Measurements from ENCODE around the gene MREG.
"Not testable (repeated sequence)": the region's sequence is repeated elsewhere in the genome, so short reads cannot be mapped to it uniquely, and the experiment has no call there.

Gene MREG

GRCh38 chr2:215973954-215974699 is 39.2 kb downstream of the MREG start:
- H3K79me2 ChIP-seq (ENCODE audit: control insufficient read depth, insufficient read depth, low read length, poor library complexity) = peaks cover 2% of the 10 kb centered on the region
- H4K8ac ChIP-seq (ENCODE audit: low read depth, low read length) = no peak overlapping the region
- H3K4ac ChIP-seq (ENCODE audit: low read depth, low read length) = no peak overlapping the region
- H3K23ac ChIP-seq (ENCODE audit: low read length) = no peak overlapping the region
- H3K18ac ChIP-seq (ENCODE audit: low read length) = no peak overlapping the region
- WGBS (ENCODE audit: extremely low coverage, insufficient coverage, insufficient read length) = no CpG with 5 or more reads among the region's 6 CpGs
- H3K9me3 ChIP-seq (ENCODE audit: insufficient read depth, low read depth, low read length) = no peaks in the 10 kb centered on the region
- H3K79me1 ChIP-seq (ENCODE audit: low read length) = peaks cover 2% of the 10 kb centered on the region
- no peak overlapping the region for H3K14ac ChIP-seq (ENCODE audit: low read length)
- no peak overlapping the region for H2BK12ac ChIP-seq (ENCODE audit: low read length)
- H4K12ac ChIP-seq (ENCODE audit: low read depth, low read length) = no peak overlapping the region
- no peak overlapping the region for H3K9ac ChIP-seq (ENCODE audit: low read length)
- H3K4me1 ChIP-seq (ENCODE audit: control insufficient read depth in 1 of 2, insufficient read depth in 2 of 2, low read length in 2 of 2) = peaks cover 12% of the 10 kb centered on the region in 2 experiments
- DNase-seq = peak; percentile 14 to 55
- no peak overlapping the region for H2AFZ ChIP-seq (ENCODE audit: insufficient read depth, low read length, poor library complexity)
- H3K27me3 ChIP-seq (ENCODE audit: insufficient read depth, low read length) = no peaks in the 10 kb centered on the region
- no peak overlapping the region for H2AK5ac ChIP-seq (ENCODE audit: low read length)
- no peak overlapping the region for H3K4me3 ChIP-seq (ENCODE audit: low read depth, low read length)
- H3K36me3 ChIP-seq (ENCODE audit: control insufficient read depth in 1 of 2, insufficient read depth in 2 of 2, low read length in 2 of 2) = no peaks in the 10 kb centered on the region
- H2BK120ac ChIP-seq (ENCODE audit: insufficient read depth, low read length, poor library complexity) = no peak overlapping the region
- no peak overlapping the region for H3K4me2 ChIP-seq (ENCODE audit: low read length)
- no peak overlapping the region for H2BK5ac ChIP-seq (ENCODE audit: low read depth, low read length, poor library complexity)
- H4K91ac ChIP-seq (ENCODE audit: low read depth, low read length) = no peak overlapping the region
- no peak overlapping the region for H3K27ac ChIP-seq (ENCODE audit: low read depth, low read length)

GRCh38 chr2:215973145-215973792 is 40.1 kb downstream of the MREG start:
- no peak overlapping the region for H3K27ac ChIP-seq (ENCODE audit: low read depth, low read length)
- peaks cover 2% of the 10 kb centered on the region for H3K79me2 ChIP-seq (ENCODE audit: control insufficient read depth, insufficient read depth, low read length, poor library complexity)
- no peak overlapping the region for H4K12ac ChIP-seq (ENCODE audit: low read depth, low read length)
- DNase-seq = no peak
- no peak overlapping the region for H2AFZ ChIP-seq (ENCODE audit: insufficient read depth, low read length, poor library complexity)
- H2BK12ac ChIP-seq (ENCODE audit: low read length) = no peak overlapping the region
- H3K4ac ChIP-seq (ENCODE audit: low read depth, low read length) = no peak overlapping the region
- H3K4me1 ChIP-seq (ENCODE audit: control insufficient read depth in 1 of 2, insufficient read depth in 2 of 2, low read length in 2 of 2) = peaks cover 12% of the 10 kb centered on the region in 2 experiments
- no peaks in the 10 kb centered on the region for H3K36me3 ChIP-seq (ENCODE audit: control insufficient read depth in 1 of 2, insufficient read depth in 2 of 2, low read length in 2 of 2)
- H2BK5ac ChIP-seq (ENCODE audit: low read depth, low read length, poor library complexity) = no peak overlapping the region
- H3K9me3 ChIP-seq (ENCODE audit: insufficient read depth, low read depth, low read length) = no peaks in the 10 kb centered on the region
- H3K14ac ChIP-seq (ENCODE audit: low read length) = no peak overlapping the region
- H3K79me1 ChIP-seq (ENCODE audit: low read length) = peaks cover 2% of the 10 kb centered on the region
- no peak overlapping the region for H2BK120ac ChIP-seq (ENCODE audit: insufficient read depth, low read length, poor library complexity)
- no peak overlapping the region for H2AK5ac ChIP-seq (ENCODE audit: low read length)
- no peak overlapping the region for H3K4me3 ChIP-seq (ENCODE audit: low read depth, low read length)
- peak overlapping the region; percentile 29 for H3K4me2 ChIP-seq (ENCODE audit: low read length)
- WGBS (ENCODE audit: extremely low coverage, insufficient coverage, insufficient read length) = no CpG with 5 or more reads among the region's 7 CpGs
- no peak overlapping the region for H3K18ac ChIP-seq (ENCODE audit: low read length)
- no peak overlapping the region for H4K8ac ChIP-seq (ENCODE audit: low read depth, low read length)
- no peak overlapping the region for H3K23ac ChIP-seq (ENCODE audit: low read length)
- no peak overlapping the region for H3K9ac ChIP-seq (ENCODE audit: low read length)
- no peak overlapping the region for H4K91ac ChIP-seq (ENCODE audit: low read depth, low read length)
- no peaks in the 10 kb centered on the region for H3K27me3 ChIP-seq (ENCODE audit: insufficient read depth, low read length)

GRCh38 chr2:215971671-215972070 is 41.7 kb downstream of the MREG start:
- H2BK5ac ChIP-seq (ENCODE audit: low read depth, low read length, poor library complexity) = no peak overlapping the region
- peaks cover 12% of the 10 kb centered on the region in 2 experiments for H3K4me1 ChIP-seq (ENCODE audit: control insufficient read depth in 1 of 2, insufficient read depth in 2 of 2, low read length in 2 of 2)
- no peak overlapping the region for H3K4me2 ChIP-seq (ENCODE audit: low read length)
- no peak overlapping the region for H2BK120ac ChIP-seq (ENCODE audit: insufficient read depth, low read length, poor library complexity)
- H3K9me3 ChIP-seq (ENCODE audit: insufficient read depth, low read depth, low read length) = no peaks in the 10 kb centered on the region
- no peak overlapping the region for H3K23ac ChIP-seq (ENCODE audit: low read length)
- H3K27me3 ChIP-seq (ENCODE audit: insufficient read depth, low read length) = no peaks in the 10 kb centered on the region
- H3K36me3 ChIP-seq (ENCODE audit: control insufficient read depth in 1 of 2, insufficient read depth in 2 of 2, low read length in 2 of 2) = no peaks in the 10 kb centered on the region
- no peak overlapping the region for H4K8ac ChIP-seq (ENCODE audit: low read depth, low read length)
- WGBS (ENCODE audit: extremely low coverage, insufficient coverage, insufficient read length) = no CpG with 5 or more reads among the region's 5 CpGs
- H4K91ac ChIP-seq (ENCODE audit: low read depth, low read length) = no peak overlapping the region
- peaks cover 2% of the 10 kb centered on the region for H3K79me1 ChIP-seq (ENCODE audit: low read length)
- no peak overlapping the region for H3K9ac ChIP-seq (ENCODE audit: low read length)
- H3K27ac ChIP-seq (ENCODE audit: low read depth, low read length) = no peak overlapping the region
- H3K4ac ChIP-seq (ENCODE audit: low read depth, low read length) = no peak overlapping the region
- no peak overlapping the region for H3K18ac ChIP-seq (ENCODE audit: low read length)
- H2BK12ac ChIP-seq (ENCODE audit: low read length) = no peak overlapping the region
- peaks cover 2% of the 10 kb centered on the region for H3K79me2 ChIP-seq (ENCODE audit: control insufficient read depth, insufficient read depth, low read length, poor library complexity)
- no peak overlapping the region for H3K4me3 ChIP-seq (ENCODE audit: low read depth, low read length)
- no peak overlapping the region for H2AK5ac ChIP-seq (ENCODE audit: low read length)
- H2AFZ ChIP-seq (ENCODE audit: insufficient read depth, low read length, poor library complexity) = no peak overlapping the region
- H3K14ac ChIP-seq (ENCODE audit: low read length) = no peak overlapping the region
- DNase-seq = peak; percentile 10 to 49
- no peak overlapping the region for H4K12ac ChIP-seq (ENCODE audit: low read depth, low read length)

GRCh38 chr2:215970894-215971293 is 42.5 kb downstream of the MREG start:
- not testable (repeated sequence) for H3K79me2 ChIP-seq (ENCODE audit: control insufficient read depth, insufficient read depth, low read length, poor library complexity); H3K79me1 ChIP-seq (ENCODE audit: low read length); H3K18ac ChIP-seq (ENCODE audit: low read length); H2BK12ac ChIP-seq (ENCODE audit: low read length); H2BK120ac ChIP-seq (ENCODE audit: insufficient read depth, low read length, poor library complexity); H2AK5ac ChIP-seq (ENCODE audit: low read length); H3K23ac ChIP-seq (ENCODE audit: low read length); H3K27ac ChIP-seq (ENCODE audit: low read depth, low read length); H3K9ac ChIP-seq (ENCODE audit: low read length); H2AFZ ChIP-seq (ENCODE audit: insufficient read depth, low read length, poor library complexity); H3K4me3 ChIP-seq (ENCODE audit: low read depth, low read length); DNase-seq; H4K12ac ChIP-seq (ENCODE audit: low read depth, low read length); H3K4ac ChIP-seq (ENCODE audit: low read depth, low read length); H3K27me3 ChIP-seq (ENCODE audit: insufficient read depth, low read length); H2BK5ac ChIP-seq (ENCODE audit: low read depth, low read length, poor library complexity); H3K14ac ChIP-seq (ENCODE audit: low read length); H4K8ac ChIP-seq (ENCODE audit: low read depth, low read length); H3K36me3 ChIP-seq (ENCODE audit: control insufficient read depth in 1 of 2, insufficient read depth in 2 of 2, low read length in 2 of 2); H4K91ac ChIP-seq (ENCODE audit: low read depth, low read length); H3K4me2 ChIP-seq (ENCODE audit: low read length); H3K9me3 ChIP-seq (ENCODE audit: insufficient read depth, low read depth, low read length)
- peaks cover 12% of the 10 kb centered on the region in 2 experiments for H3K4me1 ChIP-seq (ENCODE audit: control insufficient read depth in 1 of 2, insufficient read depth in 2 of 2, low read length in 2 of 2)
- no CpG with 5 or more reads among the region's 4 CpGs for WGBS (ENCODE audit: extremely low coverage, insufficient coverage, insufficient read length)
